Activated T-cell treated with anti-CD3 and anti-CD28 coated beads, Interleukin-2, amount 50 U/mL, for 48 hours (primary cell): Measurements from ENCODE around the gene DTNB.

ENCODE experiments used
- DNase-seq, 2 experiments: peaks; one replicate each; pipeline ENCODE4 v3.0.0-alpha.2; 2020

DTNB gene

DNA sequence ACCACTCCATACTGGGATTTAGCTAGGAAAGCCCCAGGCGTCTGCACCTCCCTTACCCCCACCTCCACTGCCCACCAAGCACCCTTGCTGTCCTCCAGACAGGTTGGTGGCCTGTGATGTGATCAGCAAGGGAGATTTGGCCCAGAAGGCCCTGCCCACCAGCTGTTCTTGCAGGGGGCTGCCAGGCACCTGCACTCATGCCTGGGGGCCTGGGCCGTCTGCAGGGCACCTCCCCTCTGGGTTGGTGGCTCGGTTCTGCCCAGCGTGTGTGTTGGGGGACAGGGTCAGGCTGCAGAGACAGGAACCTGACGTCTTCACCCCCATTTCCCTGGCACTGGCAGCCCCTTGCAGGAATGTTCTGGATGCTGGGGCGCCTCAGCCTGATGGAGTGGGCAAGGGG is 337.4 kb downstream of the DTNB start:
- DNase-seq = no peak

DNA sequence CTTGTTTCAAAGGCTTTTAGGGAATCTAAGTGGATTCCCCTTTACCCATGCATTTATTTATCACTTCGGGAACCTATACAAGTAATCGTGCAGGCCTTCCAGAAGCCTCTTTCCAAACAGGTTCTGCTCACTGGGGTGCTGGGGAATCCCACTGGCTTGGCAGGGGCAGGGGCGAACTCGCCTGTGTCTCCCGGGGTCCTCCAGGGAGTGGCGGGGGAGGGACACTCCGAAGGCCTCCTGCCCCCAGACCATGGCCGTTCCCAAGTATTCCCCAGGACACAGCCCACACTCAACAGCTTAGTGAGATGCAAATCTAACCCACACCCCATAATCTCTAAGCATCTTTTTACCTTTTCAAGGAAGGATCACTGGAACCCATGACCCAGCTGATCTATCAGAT is 338.2 kb downstream of the DTNB start:
- DNase-seq = no peak

- no peak for DNase-seq
These were observed 338.9 kb downstream of the DTNB start for GRCh38 chr2:25334482-25334881.

GRCh38 chr2:25333981-25334380 is 339.4 kb downstream of the DTNB start:
- DNase-seq = no peak

- no peak for DNase-seq
These were observed 340.8 kb downstream of the DTNB start for GRCh38 chr2:25332571-25332970.

- DNase-seq = peak; percentile 69 to 78
These were observed 341.6 kb downstream of the DTNB start for GRCh38 chr2:25331686-25332365.

DNA sequence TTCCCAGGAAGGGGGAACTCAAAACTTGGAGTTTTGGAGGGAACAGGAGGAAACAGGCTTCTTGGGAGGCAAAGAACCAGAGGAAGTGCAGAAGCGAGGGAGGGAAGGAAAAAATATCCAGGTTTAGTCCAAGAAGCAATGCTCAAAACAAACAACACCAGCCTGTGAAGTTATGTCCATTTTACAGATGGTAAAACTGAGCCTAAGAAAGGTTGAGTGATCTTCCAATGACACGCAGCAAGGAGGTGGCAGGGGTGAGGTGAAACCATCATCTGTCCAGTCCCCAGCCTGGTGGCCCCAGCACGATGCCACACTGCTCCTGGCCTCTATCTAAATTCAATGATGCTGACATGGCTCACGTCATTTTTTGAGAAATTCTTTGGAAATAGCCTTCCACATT is 342.4 kb downstream of the DTNB start:
- DNase-seq = no peak

- DNase-seq = no peak
These were observed 343.1 kb downstream of the DTNB start for GRCh38 chr2:25330273-25330672.

DNA sequence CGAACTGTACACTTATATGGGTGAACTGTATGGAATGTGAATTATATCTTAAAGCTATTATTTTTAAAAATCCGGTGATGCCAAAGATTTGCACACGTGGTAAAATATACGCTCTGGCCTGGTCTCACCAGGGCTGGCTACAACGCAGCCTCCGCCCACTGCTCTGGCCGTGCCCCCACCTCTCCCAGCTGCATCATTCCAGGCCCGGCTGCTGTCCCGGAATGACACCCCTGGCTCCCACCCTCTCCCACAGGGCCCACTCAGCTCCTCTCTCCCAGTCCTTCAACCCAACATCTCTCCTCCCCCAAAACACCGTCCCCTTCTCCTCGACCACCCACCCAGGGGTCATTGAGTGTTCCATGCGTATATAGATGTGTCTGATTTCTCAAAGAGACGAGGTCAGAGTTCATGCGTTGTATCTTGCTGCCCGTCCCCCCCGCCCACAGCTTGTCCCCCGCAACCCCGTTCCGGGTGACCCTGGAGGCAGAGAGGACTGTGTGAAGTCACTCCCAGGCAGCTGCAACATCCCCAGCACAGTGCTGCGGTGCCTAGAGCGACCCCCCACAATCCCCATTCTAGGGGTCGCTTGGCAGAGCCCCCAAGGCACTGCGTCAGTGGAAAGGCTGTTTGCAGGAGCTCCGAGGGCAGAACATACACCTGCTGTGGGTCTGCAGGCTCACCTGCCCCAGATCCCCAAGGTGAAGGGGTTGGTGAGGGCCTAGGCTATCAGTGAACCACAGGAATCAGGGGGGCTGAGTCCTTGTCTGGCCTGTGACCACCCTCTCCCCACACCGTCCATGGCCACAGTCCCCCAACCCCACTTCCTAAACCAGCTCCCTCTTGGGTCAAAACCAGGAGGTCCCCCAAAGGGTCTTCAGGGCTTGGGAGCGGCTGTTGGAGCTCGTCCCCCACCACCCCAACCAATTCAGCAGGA is 345.0 kb downstream of the DTNB start:
- DNase-seq = no peak
